Measurements from ENCODE around the gene PGAP6. TPM values are rescaled to one million over a fixed set of nuclear protein-coding genes. Genes with fewer than 3 reads are reported as not detected.

The PGAP6 gene
- total RNA-seq, 3 donors from 2014 or later, result 24.5 to 49.5 (median 36.7) TPM

DNA sequence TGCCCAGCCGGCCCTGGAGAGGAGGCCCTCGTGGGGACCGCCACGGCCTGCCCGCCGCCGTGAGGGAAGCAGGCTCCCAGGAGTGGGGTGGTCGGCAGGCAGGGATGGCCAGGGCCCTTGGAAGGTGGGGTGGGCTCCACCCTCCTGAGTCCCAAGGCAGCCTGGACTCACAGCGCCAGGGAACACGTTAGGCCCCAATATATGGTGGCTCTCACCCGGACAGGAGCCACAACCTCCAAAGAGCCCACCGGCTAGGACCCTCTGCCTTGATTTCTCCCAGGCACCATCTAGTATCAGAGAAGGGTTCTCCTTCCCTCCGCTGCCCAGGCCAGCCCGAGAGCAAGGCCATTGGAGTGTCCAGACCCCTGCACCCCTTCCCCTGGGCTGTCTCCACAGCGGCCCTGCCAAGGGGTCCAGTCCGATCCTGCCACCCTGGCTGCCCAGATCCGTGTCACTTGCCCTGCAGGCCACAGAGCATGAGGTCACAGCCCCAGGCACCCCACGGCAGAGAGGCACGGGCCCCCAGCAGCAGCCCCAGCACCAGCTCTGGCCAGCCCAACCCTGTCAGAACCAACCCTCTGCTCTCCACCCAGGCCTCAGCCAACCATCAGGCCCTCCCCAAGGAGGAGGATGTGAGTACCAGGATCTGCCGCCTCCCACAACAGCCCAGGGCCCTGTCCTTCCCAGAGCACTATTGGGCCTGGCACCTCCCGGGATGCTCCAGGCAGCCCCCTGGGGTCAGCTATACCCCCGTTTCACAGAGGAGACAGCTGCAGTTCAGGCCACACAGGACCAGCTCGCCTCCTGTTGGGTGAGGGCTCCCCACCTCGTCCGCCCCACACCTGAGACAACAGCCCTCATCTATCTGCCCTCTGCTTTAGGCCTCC lies 28.1 kb downstream of the PGAP6 start:
- Histone ChIP-seq H3K9me3 (no peaks in the 10 kb centered on the region), H3K36me3 (no peaks in the 10 kb centered on the region), H3K27me3 (no peaks in the 10 kb centered on the region), H3K4me1 (peaks cover 0 to 5% of the 10 kb centered on the region in 2 donors), H3K27ac (peak overlapping the region; percentile 41 to 79), H3K4me3 (peak overlapping the region; percentile 70 to 96 (median 77))
- DNase-seq (ENCODE audit: low spot score in 2 of 2), result peak in 1 of 2 donors; percentile 35
- intact Hi-C loops (cut with DNase I; ENCODE audit: low total_unique reads), result loop anchor here (2.0 to 10.0 kb wide), 2 partner anchors 71 to 119 kb away; partner anchors contain the start of genes FAM234A and RAB11FIP3
- TF ChIP-seq, protein P1, sequence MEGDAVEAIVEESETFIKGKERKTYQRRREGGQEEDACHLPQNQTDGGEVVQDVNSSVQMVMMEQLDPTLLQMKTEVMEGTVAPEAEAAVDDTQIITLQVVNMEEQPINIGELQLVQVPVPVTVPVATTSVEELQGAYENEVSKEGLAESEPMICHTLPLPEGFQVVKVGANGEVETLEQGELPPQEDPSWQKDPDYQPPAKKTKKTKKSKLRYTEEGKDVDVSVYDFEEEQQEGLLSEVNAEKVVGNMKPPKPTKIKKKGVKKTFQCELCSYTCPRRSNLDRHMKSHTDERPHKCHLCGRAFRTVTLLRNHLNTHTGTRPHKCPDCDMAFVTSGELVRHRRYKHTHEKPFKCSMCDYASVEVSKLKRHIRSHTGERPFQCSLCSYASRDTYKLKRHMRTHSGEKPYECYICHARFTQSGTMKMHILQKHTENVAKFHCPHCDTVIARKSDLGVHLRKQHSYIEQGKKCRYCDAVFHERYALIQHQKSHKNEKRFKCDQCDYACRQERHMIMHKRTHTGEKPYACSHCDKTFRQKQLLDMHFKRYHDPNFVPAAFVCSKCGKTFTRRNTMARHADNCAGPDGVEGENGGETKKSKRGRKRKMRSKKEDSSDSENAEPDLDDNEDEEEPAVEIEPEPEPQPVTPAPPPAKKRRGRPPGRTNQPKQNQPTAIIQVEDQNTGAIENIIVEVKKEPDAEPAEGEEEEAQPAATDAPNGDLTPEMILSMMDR (IDR thresholded peaks at IDR 0.05), result no peak
- TF ChIP-seq POLR2A (IDR thresholded peaks at IDR 0.05), result no peak
- TF ChIP-seq POLR2AphosphoS5 (IDR thresholded peaks at IDR 0.05), result no peak

DNA sequence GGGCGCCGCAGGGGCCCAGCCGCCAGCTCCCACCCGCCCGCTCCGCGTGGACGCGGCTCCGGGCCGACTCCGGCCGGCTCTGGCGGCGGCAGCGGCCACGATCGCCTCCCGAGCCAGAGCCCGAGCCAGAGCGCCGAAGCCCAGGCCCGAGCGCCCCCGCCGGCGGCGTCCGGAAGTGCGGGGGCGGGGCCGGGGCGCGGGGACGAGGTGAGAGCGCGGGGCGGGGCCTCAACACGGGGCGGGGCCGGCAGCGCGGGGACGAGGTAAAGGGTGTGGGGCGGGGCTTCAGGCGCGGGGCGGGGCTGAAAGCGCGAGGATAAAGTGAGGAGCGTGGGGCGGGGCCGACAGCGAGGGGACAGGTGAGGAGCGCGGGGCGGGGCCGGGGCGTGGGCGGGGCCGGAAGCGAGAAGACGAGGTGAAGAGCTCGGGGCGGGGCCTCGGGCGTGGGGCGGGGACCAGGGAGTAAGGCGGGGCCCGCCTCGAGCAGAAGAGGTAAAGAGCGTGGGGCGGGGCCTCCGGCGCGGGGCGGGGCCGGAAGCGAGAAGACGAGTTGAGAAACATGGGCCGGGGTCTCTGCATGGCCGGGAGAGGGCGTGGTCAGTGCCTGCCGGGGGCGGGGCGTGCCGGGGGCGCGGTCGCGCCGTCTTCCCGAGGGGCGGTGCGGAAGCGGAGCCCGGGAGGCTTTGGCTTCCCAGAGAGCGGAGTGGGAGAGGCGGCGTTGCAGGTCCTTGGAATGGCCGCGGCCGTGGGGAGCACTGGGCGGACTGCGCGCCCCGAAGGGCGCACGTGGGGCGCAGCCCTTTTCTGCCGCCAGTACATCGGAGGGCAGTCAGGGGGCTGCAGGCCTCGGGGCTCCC lies 29.0 kb downstream of the PGAP6 start, which contains the start of gene AXIN1:
AXIN1 (minus strand) TSS at position 177 of the 857 bp plus-strand sequence. CDS start 5,698 bp downstream, outside the sequence.
- TF ChIP-seq POLR2A (IDR thresholded peaks at IDR 0.05), result no peak
- TF ChIP-seq, protein P1 (IDR thresholded peaks at IDR 0.05), result peak in 1 of 3 donors; percentile 40
- intact Hi-C loops (cut with DNase I; ENCODE audit: low total_unique reads), result loop anchor here (2.0 to 10.0 kb wide), 2 partner anchors 72 to 118 kb away; partner anchors contain the start of genes FAM234A and RAB11FIP3
- H3K4me3 ChIP-seq, result peak within 1 kb of the TSS; percentile 70 to 96 (median 77)
- H3K27ac ChIP-seq, result peak within 1 kb of the TSS; percentile 42 to 79
- no peaks in the 10 kb centered on the region for H3K36me3 ChIP-seq
- H3K9me3 ChIP-seq, result no peaks in the 10 kb centered on the region
- peaks cover 0 to 5% of the 10 kb centered on the region in 2 donors for H3K4me1 ChIP-seq
- H3K27me3 ChIP-seq, result no peaks in the 10 kb centered on the region
- peak; percentile 100 for DNase-seq (ENCODE audit: low spot score in 2 of 2)

DNA sequence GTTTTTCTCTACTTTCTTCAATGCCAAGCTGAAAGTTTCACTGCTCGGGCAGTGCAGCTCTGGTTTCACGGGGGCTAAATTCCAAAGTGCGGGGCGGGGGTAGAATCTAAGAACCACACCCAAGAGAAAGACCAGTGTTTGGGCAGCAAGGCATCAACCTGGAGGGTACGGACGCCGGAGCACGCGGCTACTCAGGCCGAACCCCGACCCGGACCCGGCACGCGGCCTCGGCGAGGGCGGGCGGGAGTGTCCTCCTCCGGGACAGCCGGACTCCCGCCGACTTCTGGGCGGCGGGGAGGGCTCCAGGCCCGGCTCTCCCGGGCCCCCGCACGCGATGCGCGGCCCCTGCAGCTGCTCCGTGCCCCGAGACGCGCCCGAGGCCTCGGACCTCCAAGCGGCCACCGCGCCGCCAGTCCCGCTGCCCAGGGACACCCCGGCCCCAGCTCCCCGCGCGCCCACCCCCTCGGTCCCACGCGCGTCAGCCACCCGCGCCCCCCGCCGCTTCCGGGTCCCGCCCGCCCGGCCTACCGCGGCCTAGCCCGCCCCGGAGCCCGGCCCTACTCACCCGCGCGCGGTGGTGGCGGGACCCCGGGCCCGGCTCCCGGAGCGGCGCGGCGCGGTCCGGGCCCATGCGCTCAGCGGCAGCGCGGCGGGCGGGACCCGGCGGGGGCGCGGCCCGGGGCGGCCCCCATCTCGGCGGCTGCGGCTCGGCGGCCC lies 29.8 kb downstream of the PGAP6 start:
- Histone ChIP-seq H3K27ac (peak overlapping the region; percentile 42 to 79), H3K9me3 (no peaks in the 10 kb centered on the region), H3K27me3 (no peaks in the 10 kb centered on the region), H3K4me3 (peak overlapping the region; percentile 70 to 96 (median 77)), H3K36me3 (no peaks in the 10 kb centered on the region), H3K4me1 (peaks cover 0 to 5% of the 10 kb centered on the region in 2 donors)
- DNase-seq (ENCODE audit: low spot score in 2 of 2), result no peak
- TF ChIP-seq POLR2AphosphoS5 (IDR thresholded peaks at IDR 0.05) (no peak), POLR2A (IDR thresholded peaks at IDR 0.05) (no peak)
- TF ChIP-seq, protein P1 (IDR thresholded peaks at IDR 0.05), result no peak
- intact Hi-C loops (cut with DNase I; ENCODE audit: low total_unique reads), result loop anchor here (2.0 to 10.0 kb wide), 2 partner anchors 73 to 117 kb away; partner anchors contain the start of genes FAM234A and RAB11FIP3

DNA sequence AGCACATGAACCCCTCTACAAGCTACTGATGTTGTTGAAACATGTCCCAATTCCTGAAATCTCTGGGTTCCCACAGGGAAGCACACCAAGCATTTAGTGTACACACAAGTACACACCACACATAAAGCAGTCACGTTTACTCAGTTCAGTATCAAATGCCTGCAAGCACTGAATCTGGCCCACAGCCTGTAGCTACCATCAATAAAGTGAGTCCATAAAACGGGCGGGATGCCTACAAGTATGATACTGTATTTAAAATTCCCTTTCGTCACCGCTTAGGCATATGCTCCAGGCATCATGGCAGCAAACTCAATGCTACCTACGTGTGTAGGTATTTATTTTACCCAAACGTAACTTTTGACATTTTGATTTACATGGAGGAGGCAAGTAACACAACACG lies 31.6 kb downstream of the PGAP6 start:
- Histone ChIP-seq H3K27me3 (no peaks in the 10 kb centered on the region), H3K9me3 (no peaks in the 10 kb centered on the region), H3K4me3 (no peak overlapping the region), H3K27ac (no peak overlapping the region), H3K4me1 (peaks cover 0 to 5% of the 10 kb centered on the region in 2 donors), H3K36me3 (no peaks in the 10 kb centered on the region)
- intact Hi-C loops (cut with DNase I; ENCODE audit: low total_unique reads), result loop anchor here (10.0 kb wide), 1 partner anchor 115 kb away; the partner anchor contains the start of gene FAM234A
- TF ChIP-seq POLR2AphosphoS5 (IDR thresholded peaks at IDR 0.05), result no peak
- TF ChIP-seq POLR2A (IDR thresholded peaks at IDR 0.05), result no peak
- TF ChIP-seq, protein P1 (IDR thresholded peaks at IDR 0.05), result no peak
- no peak for DNase-seq (ENCODE audit: low spot score in 2 of 2)

Measured in breast epithelium (tissue), 4 donors.